GM12891 (cell line): ENCODE measurements around the gene ICAM3.

Source experiments
- PAX5 ChIP-seq: IDR thresholded peaks from 2 replicates; pipeline ENCODE4 v1.6.1; 2011; ENCODE audit warnings: low read length, moderate library complexity, mild to moderate bottlenecking; ENCODE audit not compliant: insufficient read depth, severe bottlenecking
- POLR2A ChIP-seq: IDR thresholded peaks from 2 replicates; pipeline ENCODE4 v1.6.1; 2011; ENCODE audit warnings: low read depth, low read length, control low read depth
- POLR2AphosphoS5 ChIP-seq: IDR thresholded peaks from 2 replicates; pipeline ENCODE4 v1.6.1; 2011; ENCODE audit warnings: low read depth, low read length, control low read depth
- POU2F2 ChIP-seq: IDR thresholded peaks from 2 replicates; pipeline ENCODE4 v1.6.1; 2011; ENCODE audit warnings: low read depth, mild to moderate bottlenecking, control low read depth, low read length, moderate library complexity
- SPI1 ChIP-seq: IDR thresholded peaks from 2 replicates; pipeline ENCODE4 v1.6.1; 2011; ENCODE audit warnings: low read depth, low read length, control low read depth
- TAF1 ChIP-seq: IDR thresholded peaks from 2 replicates; pipeline ENCODE4 v1.6.1; 2011; ENCODE audit warnings: low read depth, low read length, control low read depth

DNA sequence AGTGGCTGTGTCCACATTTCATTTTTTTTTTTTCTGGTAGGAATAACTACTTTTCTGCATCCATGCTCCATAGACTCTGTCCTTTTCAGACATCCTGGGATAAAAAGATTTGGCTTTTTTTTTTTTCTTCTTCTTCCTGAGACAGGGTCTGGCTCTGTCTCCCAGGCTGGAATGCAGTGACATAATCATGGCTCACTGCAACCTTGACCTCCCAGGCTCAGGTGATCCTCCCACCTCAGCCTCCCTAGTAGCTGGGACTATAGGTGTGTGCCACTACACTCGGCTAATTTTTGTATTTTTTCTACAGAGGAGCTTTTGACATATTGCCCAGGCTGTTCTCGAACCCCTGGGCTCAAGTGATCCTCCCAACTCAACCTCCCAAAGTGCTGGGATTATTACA is 4.1 kb upstream of the ICAM3 start:
- TF ChIP-seq POLR2AphosphoS5: no peak
- TF ChIP-seq POLR2A: no peak
- no peak for TF ChIP-seq POU2F2
- no peak for TF ChIP-seq TAF1
- TF ChIP-seq PAX5: no peak
- TF ChIP-seq SPI1: no peak
